A549 (cell line): ENCODE data around the gene CDK19. TPM values are rescaled to one million over a fixed set of nuclear protein-coding genes. Genes with fewer than 3 reads are reported as not detected.

Experiments used
- ATAC-seq, 2 experiments: fragments of 200-7000 bp in 1 of 2; fragments of >200 bp in 1 of 2; cut with Nextera tagmentation in 1 of 2; cut with Tn5 transposase in 1 of 2; 3 replicates each; pipeline versions ENCODE4 v1.8.0 to v1.9.1; 2018 to 2020; ENCODE audit warnings: mild to moderate bottlenecking in 1 of 2, moderate library complexity in 1 of 2
- CTCF ChIA-PET: fragments of 300-600 bp; sonication (Branson Sonifier 250); formaldehyde crosslinking; extraction: SDS; loops from one replicate; lab custom pipeline; 2021; ENCODE audit warnings: antibody characterized with exemption, inconsistent platforms; lab: Yijun Ruan, JAX
- POLR2A ChIA-PET: fragments of 350-600 bp; formaldehyde crosslinking; extraction: SDS; loops from one replicate; lab custom pipeline; 2021; ENCODE audit warnings: antibody characterized with exemption, inconsistent platforms; lab: Yijun Ruan, JAX
- DNase-seq, 2 experiments: peaks; one replicate each; pipeline versions ENCODE4 v3.0.0 to v3.0.0-alpha.2; 2011 to 2016; ENCODE audit warnings: low read depth in 1 of 2, low spot score in 1 of 2
- FAIRE-seq: peaks from 2 replicates; lab custom pipeline; 2011; peaks lifted over from hg19 to GRCh38; lab: Jason Lieb, UNC
- H3K27ac ChIP-seq, 2 experiments: fragments of >200 bp; sonication (Bioruptor Twin); formaldehyde crosslinking; 3 replicates each; pipeline ENCODE4 v1.5.1; 2016 to 2017
- H3K4me1 ChIP-seq: fragments of >200 bp; sonication (Bioruptor Twin); formaldehyde crosslinking; 3 replicates; pipeline ENCODE4 v1.6.1; 2016
- H3K4me2 ChIP-seq: fragments of >200 bp; sonication (Bioruptor Twin); formaldehyde crosslinking; 3 replicates; pipeline ENCODE4 v1.6.1; 2016
- H3K4me3 ChIP-seq: fragments of >200 bp; sonication (Bioruptor Twin); formaldehyde crosslinking; 3 replicates; pipeline ENCODE4 v1.5.1; 2016
- H3K9me3 ChIP-seq: fragments of >200 bp; sonication (Bioruptor Twin); formaldehyde crosslinking; 3 replicates; pipeline ENCODE4 v1.6.1; 2016
- BHLHE40 ChIP-seq: IDR thresholded peaks from 2 replicates; pipeline ENCODE4 v1.6.1; 2012; ENCODE audit warnings: low read depth, low read length, inconsistent platforms
- ELK1 ChIP-seq: fragments of 150-350 bp; IDR thresholded peaks from 2 replicates; pipeline ENCODE4 v1.6.1; 2014; ENCODE audit warnings: low read depth, mild to moderate bottlenecking, low read length
- EP300 ChIP-seq, 2 experiments: fragments of >200 bp; sonication (Bioruptor Twin); formaldehyde crosslinking; IDR thresholded peaks; 2 replicates in 1 of 2; 3 replicates in 1 of 2; pipeline ENCODE4 v1.6.1; 2016 to 2017
- HDAC2 ChIP-seq: fragments of 200-600 bp; sonication (generic); IDR thresholded peaks from 2 replicates; pipeline ENCODE4 v1.6.1; 2016
- HES2 ChIP-seq: fragments of >200 bp; sonication (Bioruptor Twin); formaldehyde crosslinking; IDR thresholded peaks from 2 replicates; pipeline ENCODE4 v1.6.1; 2016
- HMGXB4 ChIP-seq: fragments of 250-450 bp; sonication (Bioruptor Pico); IDR thresholded peaks from 2 replicates; pipeline ENCODE4 v1.5.0; 2021; ENCODE audit warnings: mild to moderate bottlenecking, moderate library complexity, borderline replicate concordance
- HOXB13 ChIP-seq: fragments of 250-450 bp; sonication (Bioruptor Pico); IDR thresholded peaks from 2 replicates; pipeline ENCODE4 v1.5.0; 2020; ENCODE audit warnings: low read depth, mild to moderate bottlenecking, moderate library complexity
- HOXB5 ChIP-seq: fragments of 250-450 bp; sonication (Bioruptor Pico); IDR thresholded peaks from 2 replicates; pipeline ENCODE4 v1.5.0; 2020; ENCODE audit warnings: mild to moderate bottlenecking, moderate library complexity
- JUN ChIP-seq, 2 experiments: fragments of >200 bp; sonication (Bioruptor Twin); formaldehyde crosslinking; IDR thresholded peaks; 2 replicates in 1 of 2; 3 replicates in 1 of 2; pipeline ENCODE4 v1.6.1; 2016 to 2017
- MAZ ChIP-seq: fragments of 150-350 bp; IDR thresholded peaks from 2 replicates; pipeline ENCODE4 v1.6.1; 2014; ENCODE audit warnings: antibody characterized with exemption, low read depth, low read length, borderline replicate concordance
- MYC ChIP-seq: IDR thresholded peaks from 2 replicates; pipeline ENCODE4 v1.6.1; 2012; ENCODE audit warnings: mild to moderate bottlenecking, inconsistent platforms, low read length, improper control_type of control experiment, borderline replicate concordance
- NFE2L2 ChIP-seq: fragments of 150-350 bp; conservative IDR thresholded peaks from 2 replicates; pipeline ENCODE4 v1.6.1; 2014; ENCODE audit warnings: low read length
- NPAS2 ChIP-seq: fragments of 250-450 bp; sonication (Bioruptor Pico); IDR thresholded peaks from 2 replicates; pipeline ENCODE4 v1.8.0; 2022; ENCODE audit warnings: mild to moderate bottlenecking, moderate library complexity, borderline replicate concordance
- POLR2A ChIP-seq: IDR thresholded peaks from 2 replicates; pipeline ENCODE4 v1.6.1; 2012; ENCODE audit warnings: mild to moderate bottlenecking, low read length
- RAD21 ChIP-seq, 2 experiments: fragments of >200 bp in 1 of 2; sonication (Bioruptor Twin) in 1 of 2; formaldehyde crosslinking in 1 of 2; IDR thresholded peaks in 1 of 2; conservative IDR thresholded peaks in 1 of 2; 2 replicates in 1 of 2; 3 replicates in 1 of 2; pipeline ENCODE4 v1.6.1; 2012 to 2018; ENCODE audit warnings: inconsistent platforms in 1 of 2
- RARB ChIP-seq: fragments of 250-450 bp; sonication (Bioruptor Pico); IDR thresholded peaks from 2 replicates; pipeline ENCODE4 v1.8.0; 2021; ENCODE audit warnings: mild to moderate bottlenecking, moderate library complexity
- RCOR1 ChIP-seq: fragments of 150-350 bp; IDR thresholded peaks from 2 replicates; pipeline ENCODE4 v1.6.1; 2014; ENCODE audit warnings: antibody characterized with exemption, low read length, low read depth
- REST ChIP-seq: fragments of 200-600 bp; sonication (generic); IDR thresholded peaks from 2 replicates; pipeline ENCODE4 v1.6.1; 2016; ENCODE audit warnings: antibody characterized with exemption, mild to moderate bottlenecking, moderate library complexity
- RFX5 ChIP-seq: fragments of 450-650 bp; IDR thresholded peaks from 2 replicates; pipeline ENCODE4 v1.7.1; 2014; ENCODE audit warnings: antibody characterized with exemption, mild to moderate bottlenecking, moderate library complexity
- USF2 ChIP-seq: fragments of 450-650 bp; IDR thresholded peaks from 2 replicates; pipeline ENCODE4 v1.6.1; 2014; ENCODE audit warnings: antibody characterized with exemption
- ZC3H11A ChIP-seq: fragments of 450-650 bp; IDR thresholded peaks from 2 replicates; pipeline ENCODE4 v1.6.1; 2014; ENCODE audit warnings: antibody characterized with exemption, mild to moderate bottlenecking
- ZFP36 ChIP-seq: fragments of 450-650 bp; IDR thresholded peaks from 2 replicates; pipeline ENCODE4 v1.6.1; 2014; ENCODE audit warnings: borderline replicate concordance; ENCODE audit not compliant: partially characterized antibody
- ZNF302 ChIP-seq: fragments of 250-450 bp; sonication (Bioruptor Pico); IDR thresholded peaks from 2 replicates; pipeline ENCODE4 v1.9.0; 2021; ENCODE audit warnings: inconsistent platforms, mild to moderate bottlenecking, moderate library complexity
- ZSCAN20 ChIP-seq: fragments of 250-450 bp; sonication (Bioruptor Pico); IDR thresholded peaks from 2 replicates; pipeline ENCODE4 v1.8.0; 2022; ENCODE audit warnings: mild to moderate bottlenecking, moderate library complexity
- WGBS: methylation state at CpG from one replicate; pipeline ENCODE4 v1.1.6; 2017; ENCODE audit errors: missing lambda C conversion rate; 5-methylcytosine and 5-hydroxymethylcytosine counted together
- polyA plus RNA-seq, 4 experiments: library from polyadenylated mRNA; depleted of rRNA in 3 of 4; stranded (reverse); fragments of >200 nt; fragmentation: RNase III in 1 of 4; extraction: RNeasy Plus Mini Kit Qiagen cat#74134 plus additional on column Dnase treatment in 1 of 4; gene quantifications; 2 replicates in 3 of 4; 3 replicates in 1 of 4; pipeline ENCODE4 v1.2.3, GENCODE V29; 2011 to 2017
- TF ChIP-seq, protein P1 (sequence below): IDR thresholded peaks from 2 replicates; pipeline ENCODE4 v1.6.1; 2012; ENCODE audit warnings: low read depth, borderline replicate concordance

Gene CDK19
- polyA plus RNA-seq, 2 of the 4 experiments (the other 2 are of a cell fraction), result 7.1 to 18.6 TPM

DNA sequence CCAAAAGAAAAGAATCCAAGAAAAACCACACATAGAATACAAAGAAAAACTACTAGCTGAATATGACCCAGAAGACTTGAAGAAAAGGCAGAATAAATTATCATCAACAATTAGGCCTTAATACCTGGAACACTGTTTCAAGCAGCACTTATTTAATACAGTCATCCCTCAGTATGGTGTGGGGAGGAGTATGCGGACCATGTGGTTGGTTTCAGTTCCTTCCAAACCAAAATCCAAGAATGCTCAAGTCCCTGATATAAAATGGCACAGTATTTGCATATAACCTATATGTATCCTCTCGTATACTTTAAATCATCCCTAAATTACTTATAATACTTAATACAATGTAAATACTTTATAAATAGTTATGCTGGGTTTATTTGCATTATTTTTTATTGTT lies 16.1 kb downstream of the CDK19 start:
- CTCF ChIA-PET, result no interaction called here
- ATAC-seq, result no peak
- Histone ChIP-seq H3K9me3 (no peaks in the 10 kb centered on the region), H3K4me1 (no peaks in the 10 kb centered on the region), H3K4me2 (no peak overlapping the region), H3K4me3 (no peak overlapping the region), H3K27ac (no peak overlapping the region)
- POLR2A ChIA-PET, result interaction anchor here (0.8 kb wide), 1 partner anchor 16 kb away, joined by 3 read pairs; the partner anchor contains the start of gene CDK19
- no peak for FAIRE-seq
- WGBS, result 98% methylated on average over 2 of the region's 2 CpGs
- DNase-seq, result no peak
- TF ChIP-seq MYC (no peak), USF2 (no peak), BHLHE40 (no peak), NFE2L2 (no peak), RFX5 (no peak), MAZ (no peak), HES2 (no peak), RCOR1 (no peak), HOXB5 (CRISPR knock-in tag) (no peak), ZFP36 (no peak)

DNA sequence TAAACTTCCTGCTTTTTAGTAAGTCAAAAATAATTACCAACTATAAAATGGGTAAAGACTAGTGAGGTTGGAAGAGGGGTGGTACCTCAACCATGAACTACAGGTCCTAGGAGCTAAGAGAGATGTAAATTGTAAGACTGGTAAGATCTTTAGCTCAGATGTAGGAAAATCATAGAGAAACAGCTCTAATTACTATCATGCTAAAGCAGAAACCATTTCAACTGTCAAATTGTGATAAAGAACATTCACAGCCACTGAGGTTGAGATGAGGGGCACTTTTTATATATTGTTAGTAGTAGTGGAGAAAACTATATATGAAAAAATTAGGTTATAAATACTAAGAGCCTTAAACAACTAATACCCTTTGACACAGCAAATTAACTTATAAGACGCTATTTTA lies 20.0 kb downstream of the CDK19 start:
- Histone ChIP-seq H3K9me3 (no peaks in the 10 kb centered on the region), H3K4me2 (no peak overlapping the region), H3K4me1 (no peaks in the 10 kb centered on the region), H3K27ac (no peak overlapping the region), H3K4me3 (no peak overlapping the region)
- FAIRE-seq (no peak), DNase-seq (no peak), ATAC-seq (no peak)
- WGBS, result 89% methylated on average over 1 of the region's 1 CpG
- ChIA-PET CTCF (no interaction called here), POLR2A (interaction anchor here (1.0 kb wide), 1 partner anchor 20 kb away, joined by 4 read pairs; the partner anchor contains the start of gene CDK19)
- no peak for TF ChIP-seq JUN (IDR thresholded peaks at IDR 0.05)
- no peak for TF ChIP-seq RAD21 (conservative IDR thresholded peaks at IDR 0.05 in 1 of 2, IDR thresholded peaks at IDR 0.05 in 1 of 2)
- TF ChIP-seq ZSCAN20, result no peak
- TF ChIP-seq EP300 (IDR thresholded peaks at IDR 0.05), result no peak
- TF ChIP-seq ELK1, result no peak
- TF ChIP-seq HOXB13 (CRISPR knock-in tag), result no peak
- no peak for TF ChIP-seq ZC3H11A
- no peak for TF ChIP-seq RARB (CRISPR knock-in tag)
- no peak for TF ChIP-seq ZNF302 (CRISPR knock-in tag)
- TF ChIP-seq REST, result no peak
- TF ChIP-seq HDAC2, result no peak
- no peak for TF ChIP-seq NPAS2 (CRISPR knock-in tag)
- no peak for TF ChIP-seq POLR2A
- no peak for TF ChIP-seq HMGXB4 (CRISPR knock-in tag)
- TF ChIP-seq, protein P1, sequence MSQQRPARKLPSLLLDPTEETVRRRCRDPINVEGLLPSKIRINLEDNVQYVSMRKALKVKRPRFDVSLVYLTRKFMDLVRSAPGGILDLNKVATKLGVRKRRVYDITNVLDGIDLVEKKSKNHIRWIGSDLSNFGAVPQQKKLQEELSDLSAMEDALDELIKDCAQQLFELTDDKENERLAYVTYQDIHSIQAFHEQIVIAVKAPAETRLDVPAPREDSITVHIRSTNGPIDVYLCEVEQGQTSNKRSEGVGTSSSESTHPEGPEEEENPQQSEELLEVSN, result no peak
